Spleen (tissue), 11 donors: Measurements from ENCODE around the gene FERMT3. TPM values are rescaled to one million over a fixed set of nuclear protein-coding genes. Genes with fewer than 3 reads are reported as not detected.

Experiments
- DNase-seq: peaks from one replicate; pipeline ENCODE4 v3.0.0-alpha.2; 2020
- H3K27ac ChIP-seq, 8 donors: fragments of 200-600 bp; sonication (generic) in 7 of 8; 1 replicate in 4 of 8; 2 replicates in 4 of 8; pipeline versions ENCODE4 v1.5.0 to v1.8.0; 2016 to 2021; ENCODE audit warnings: inconsistent platforms in 4 of 8, mild to moderate bottlenecking in 4 of 8, moderate library complexity in 1 of 8
- H3K27me3 ChIP-seq, 7 donors: fragments of 200-600 bp; sonication (generic) in 6 of 7; replicated peaks in 1 of 7; 1 replicate in 4 of 7; 2 replicates in 3 of 7; pipeline versions ENCODE4 v1.5.0 to v1.8.0; 2016 to 2021; ENCODE audit warnings: inconsistent platforms in 3 of 7, mild to moderate bottlenecking in 1 of 7
- H3K36me3 ChIP-seq, 6 donors: fragments of 200-600 bp; sonication (generic) in 5 of 6; 1 replicate in 4 of 6; 2 replicates in 2 of 6; pipeline versions ENCODE4 v1.5.0 to v1.8.0; 2016 to 2021; ENCODE audit warnings: inconsistent platforms in 2 of 6
- H3K4me1 ChIP-seq, 6 donors: fragments of 200-600 bp; sonication (generic) in 5 of 6; 1 replicate in 3 of 6; 2 replicates in 3 of 6; pipeline versions ENCODE4 v1.5.0 to v1.8.0; 2016 to 2021; ENCODE audit warnings: inconsistent platforms in 3 of 6
- H3K4me3 ChIP-seq, 8 donors: fragments of 200-600 bp; sonication (generic) in 7 of 8; 1 replicate in 4 of 8; 2 replicates in 4 of 8; pipeline versions ENCODE4 v1.5.0 to v1.8.0; 2016 to 2021; ENCODE audit warnings: inconsistent platforms in 4 of 8, mild to moderate bottlenecking in 4 of 8, moderate library complexity in 2 of 8
- H3K9me3 ChIP-seq, 8 donors: fragments of 200-600 bp; sonication (generic) in 7 of 8; 1 replicate in 4 of 8; 2 replicates in 4 of 8; pipeline versions ENCODE4 v1.5.0 to v1.8.0; 2016 to 2021; ENCODE audit warnings: inconsistent platforms in 4 of 8
- CTCF ChIP-seq, 11 experiments: fragments of 200-600 bp in 7 of 11; fragments of 450-650 bp in 4 of 11; sonication (generic) in 4 of 11; IDR thresholded peaks in 8 of 11; conservative IDR thresholded peaks in 3 of 11; 1 replicate in 7 of 11; 2 replicates in 4 of 11; pipeline versions ENCODE4 v1.4.0 to v1.8.0; 2016 to 2021; ENCODE audit warnings: antibody characterized with exemption in 11 of 11, inconsistent platforms in 4 of 11, mild to moderate bottlenecking in 1 of 11
- POLR2A ChIP-seq, 3 donors: fragments of 450-650 bp; IDR thresholded peaks; one replicate each; pipeline ENCODE4 v1.5.1; 2017; ENCODE audit warnings: antibody characterized with exemption in 3 of 3, mild to moderate bottlenecking in 1 of 3
- POLR2AphosphoS5 ChIP-seq, 3 donors: sonication (generic); formaldehyde crosslinking; IDR thresholded peaks; one replicate each; pipeline ENCODE4 v1.5.1; 2017; ENCODE audit warnings: antibody characterized with exemption in 3 of 3
- whole genome bisulfite sequencing, 5 donors: extraction: QIAGEN DNeasy Blood & Tissue Kit in 3 of 5; methylation state at CpG; one replicate each; pipeline versions ENCODE4 v1.1.5 to v1.1.7; 2013 to 2018; 5-methylcytosine and 5-hydroxymethylcytosine counted together
- intact Hi-C: fragments of 100-400 bp; cut with DNase I; formaldehyde crosslinking; loops from one replicate; pipeline ENCODE4 v1.15.0; 2023; ENCODE audit warnings: low total_unique reads
- polyA plus RNA-seq, 3 donors: library from polyadenylated mRNA; stranded (reverse); fragments of 200-250 nt; gene quantifications; one replicate each; pipeline ENCODE4 v1.2.1, GENCODE V29; 2013
- total RNA-seq, 7 donors: library from RNA; depleted of rRNA in 3 of 7; stranded (reverse); fragments of >200 nt in 3 of 7; fragmentation: NEBNext Ultra II Directional in 4 of 7; extraction: Animal tissue kit (Norgen Biotek cat#: 25700) in 4 of 7; gene quantifications; one replicate each; pipeline versions ENCODE4 v1.1.0 to v1.2.1, GENCODE V29; 2016 to 2021
- donor health status: healthy with polysubstance abuse.
- donor health status: DM: no; HTN: no; CAD: no; lungs with moderate emphysema.
- donor health status: DM: no; HTN: no; CAD: no.
- donor health status: Bipolar disorder and iron deficiency.
- donor health status: healthy.
- donor health status: DM: no; HTN: no; CAD: no.
- donor health status: DM: yes; HTN: yes; CAD: no.

Gene FERMT3
- total and polyA plus RNA-seq, 10 donors, result 120 to 248 (median 174) TPM

DNA sequence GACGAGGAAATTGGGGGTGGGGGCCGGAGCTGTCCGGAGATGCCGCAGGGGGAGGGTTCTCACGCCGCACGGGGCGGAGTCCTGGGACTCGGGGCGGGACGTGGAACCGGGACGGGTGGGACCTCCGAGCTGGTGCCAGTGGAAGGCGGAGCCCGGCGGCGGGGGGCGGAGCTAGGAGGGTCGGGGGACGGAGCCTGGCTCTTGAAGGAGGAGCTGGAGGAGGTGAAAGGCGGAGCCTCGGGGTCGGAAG, 34.6 kb downstream of the FERMT3 start:
- peaks cover 23 to 90% (median 66%) of the 10 kb centered on the region in 6 donors for H3K4me1 ChIP-seq
- 0 to 2% (median 1%) methylated on average over 23 to 24 of the region's 24 CpGs for WGBS, 5 donors
- H3K27me3 ChIP-seq, result no peaks in the 10 kb centered on the region
- peak; percentile 100 for DNase-seq
- TF ChIP-seq CTCF (IDR thresholded peaks at IDR 0.05 in 8 of 11, conservative IDR thresholded peaks at IDR 0.05 in 3 of 11), result peak in 2 of 11 experiments; percentile 9 to 39
- no peak for TF ChIP-seq POLR2A (IDR thresholded peaks at IDR 0.05)
- peaks cover 0 to 51% (median 28%) of the 10 kb centered on the region in 6 donors for H3K36me3 ChIP-seq
- H3K27ac ChIP-seq, result peak overlapping the region; percentile 86 to 100 (median 98)
- H3K9me3 ChIP-seq, result no peaks in the 10 kb centered on the region
- intact Hi-C loops, result no loop called here
- H3K4me3 ChIP-seq, result peak overlapping the region; percentile 71 to 99 (median 86)

DNA sequence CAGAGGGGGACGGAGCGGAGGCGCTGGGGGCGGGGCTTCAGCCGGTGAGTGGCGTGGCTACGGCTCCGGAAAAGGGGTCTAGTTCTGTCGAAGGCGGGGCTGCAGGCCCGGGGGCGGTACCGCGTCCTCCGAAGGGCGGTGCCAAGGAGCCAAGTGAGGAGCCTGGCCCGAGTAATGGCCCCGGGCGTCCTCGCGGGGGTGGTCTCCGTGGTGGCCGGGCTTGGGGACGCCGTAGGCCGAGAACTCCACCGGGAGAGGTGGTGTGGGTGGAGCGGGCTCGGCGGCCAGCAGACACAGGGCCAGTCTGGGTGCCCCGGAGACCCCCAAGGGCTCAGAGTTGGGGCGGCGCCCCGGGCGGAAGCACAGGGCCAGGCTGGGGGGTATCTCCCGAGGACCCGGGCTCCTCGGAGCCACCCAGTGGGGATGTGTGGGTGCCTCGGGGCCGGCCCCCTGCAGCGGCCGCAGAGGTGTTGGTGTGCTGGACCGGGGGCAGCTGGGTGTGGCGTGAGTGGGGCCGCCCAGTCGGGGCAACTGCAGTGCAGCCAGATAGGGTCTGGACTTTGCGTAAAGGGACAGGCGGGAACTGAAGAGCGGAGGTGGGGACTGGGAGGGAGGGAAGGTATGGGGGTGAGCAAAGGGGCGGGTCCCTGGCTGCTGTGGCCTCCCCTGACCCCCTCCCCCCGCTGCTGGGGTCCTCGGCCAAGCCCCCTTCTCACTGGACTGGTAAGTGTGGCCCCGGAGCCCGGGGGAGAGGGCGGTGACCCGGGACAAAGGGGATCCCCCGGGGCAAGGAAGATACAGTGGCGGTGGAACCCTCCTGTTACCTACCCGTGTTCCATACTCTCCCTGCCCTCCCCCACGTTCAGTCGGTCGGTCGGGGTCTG, 35.2 kb downstream of the FERMT3 start:
- Histone ChIP-seq H3K27me3 (no peaks in the 10 kb centered on the region), H3K4me1 (peaks cover 23 to 88% (median 65%) of the 10 kb centered on the region in 6 donors), H3K36me3 (peaks cover 0 to 48% (median 28%) of the 10 kb centered on the region in 6 donors), H3K4me3 (peak overlapping the region; percentile 71 to 99 (median 86)), H3K9me3 (no peaks in the 10 kb centered on the region), H3K27ac (peak overlapping the region; percentile 86 to 100 (median 98))
- 0 to 1% (median 1%) methylated on average over 28 to 63 of the region's 63 CpGs for WGBS, 5 donors
- no peak for TF ChIP-seq POLR2A (IDR thresholded peaks at IDR 0.05)
- TF ChIP-seq CTCF (IDR thresholded peaks at IDR 0.05 in 8 of 11, conservative IDR thresholded peaks at IDR 0.05 in 3 of 11), result peak in 2 of 11 experiments; percentile 11 to 36
- peak; percentile 56 to 74 (median 71) for TF ChIP-seq POLR2AphosphoS5 (IDR thresholded peaks at IDR 0.05)
- intact Hi-C loops, result no loop called here
- no peak for DNase-seq

GRCh38 chr11:64243236-64243854, 36.8 kb downstream of the FERMT3 start:
- no peak for DNase-seq
- intact Hi-C loops, result no loop called here
- TF ChIP-seq POLR2A (IDR thresholded peaks at IDR 0.05) (no peak), CTCF (IDR thresholded peaks at IDR 0.05 in 8 of 11, conservative IDR thresholded peaks at IDR 0.05 in 3 of 11) (no peak), POLR2AphosphoS5 (IDR thresholded peaks at IDR 0.05) (peak in 1 of 3 donors; percentile 10)
- H3K27ac ChIP-seq, result peak overlapping the region in 3 of 8 donors; percentile 95 to 100 (median 97)
- peaks cover 23 to 87% (median 68%) of the 10 kb centered on the region in 6 donors for H3K4me1 ChIP-seq
- H3K9me3 ChIP-seq, result no peaks in the 10 kb centered on the region
- no peaks in the 10 kb centered on the region for H3K27me3 ChIP-seq
- H3K36me3 ChIP-seq, result peaks cover 0 to 35% (median 16%) of the 10 kb centered on the region in 6 donors
- 90 to 94% (median 92%) methylated on average over 8 of the region's 8 CpGs for WGBS, 5 donors
- peak overlapping the region in 1 of 8 donors; percentile 11 for H3K4me3 ChIP-seq

DNA sequence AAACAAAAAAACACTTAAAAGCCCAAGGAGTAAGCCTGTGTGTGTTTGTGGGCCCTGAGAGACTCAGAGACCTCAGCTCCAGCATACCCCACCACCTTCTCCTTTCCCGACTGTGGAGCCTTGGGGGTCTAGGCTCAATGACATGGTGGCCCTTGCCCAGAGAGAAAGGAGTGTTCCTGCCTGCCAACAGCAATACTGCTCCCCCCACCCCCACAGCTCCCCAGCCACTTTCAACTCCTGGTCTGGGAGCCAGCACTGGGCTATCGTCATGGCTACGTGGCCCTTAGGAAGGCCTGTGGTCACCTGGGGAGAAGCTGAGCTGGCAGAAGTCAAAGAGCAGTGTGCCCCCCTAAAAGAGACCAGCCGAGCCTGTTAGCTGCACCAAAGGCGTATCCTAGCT, 37.6 kb downstream of the FERMT3 start:
- no peak for DNase-seq
- Histone ChIP-seq H3K27ac (peak overlapping the region in 2 of 8 donors; percentile 95 to 100), H3K4me1 (peaks cover 23 to 81% (median 62%) of the 10 kb centered on the region in 6 donors), H3K4me3 (no peak overlapping the region), H3K36me3 (peaks cover 0 to 27% (median 9%) of the 10 kb centered on the region in 6 donors), H3K9me3 (no peaks in the 10 kb centered on the region), H3K27me3 (no peaks in the 10 kb centered on the region)
- WGBS, 5 donors, result 58 to 75% (median 70%) methylated on average over 5 of the region's 5 CpGs
- no peak for TF ChIP-seq POLR2AphosphoS5 (IDR thresholded peaks at IDR 0.05)
- TF ChIP-seq CTCF (IDR thresholded peaks at IDR 0.05 in 8 of 11, conservative IDR thresholded peaks at IDR 0.05 in 3 of 11), result no peak
- TF ChIP-seq POLR2A (IDR thresholded peaks at IDR 0.05), result no peak
- intact Hi-C loops, result no loop called here
